A549 treated with ZK216348 at 1 μM for 4 hours (cell line): ENCODE data around the gene CHM. TPM values are rescaled to one million over a fixed set of nuclear protein-coding genes. Genes with fewer than 3 reads are reported as not detected.

ENCODE experiments used
- total RNA-seq: library from RNA; stranded (reverse); fragments of 200-300 nt; extraction: Qiagen RNA extraction; gene quantifications from 5 replicates; pipeline ENCODE4 v1.2.3, GENCODE V29; 2022; ENCODE audit warnings: low read depth

CHM gene
- 6.5 to 10.1 TPM (median 8.8 TPM) in 5 replicates for total RNA-seq

GRCh38 chrX:86047174-86047935 lies at the start of gene CHM:
CHM (minus strand) TSS chrX:86047558; CDS start chrX:86047532, 26 bp downstream.

Other genes with a start within 250 kb of the CHM start
- not detected in 5 replicates for gene DACH2, start 100.9 kb upstream of the CHM start, total RNA-seq